Left lung (tissue), 10 donors: Measurements from ENCODE around the gene CLDN4. TPM values are rescaled to one million over a fixed set of nuclear protein-coding genes. Genes with fewer than 3 reads are reported as not detected.

Experiments used
- ATAC-seq: fragments of 200-7000 bp; cut with Tn5 transposase; one replicate; pipeline ENCODE4 v1.9.1; 2020; ENCODE audit warnings: moderate library complexity
- DNase-seq, 4 donors: peaks; one replicate each; pipeline ENCODE4 v3.0.0-alpha.2; 2013 to 2020
- H3K27ac ChIP-seq, 2 donors: fragments of 200-600 bp; sonication (generic) in 1 of 2; one replicate each; pipeline versions ENCODE4 v1.5.0 to v1.8.0; 2020 to 2021
- H3K27me3 ChIP-seq, 2 donors: fragments of 200-600 bp; sonication (generic) in 1 of 2; one replicate each; pipeline versions ENCODE4 v1.5.0 to v1.8.0; 2020 to 2021
- H3K36me3 ChIP-seq, 2 donors: fragments of 200-600 bp; sonication (generic) in 1 of 2; one replicate each; pipeline versions ENCODE4 v1.5.0 to v1.8.0; 2020 to 2021
- H3K4me1 ChIP-seq, 2 donors: fragments of 200-600 bp; one replicate each; pipeline ENCODE4 v1.8.0; 2021
- H3K4me3 ChIP-seq, 2 donors: fragments of 200-600 bp; sonication (generic) in 1 of 2; one replicate each; pipeline versions ENCODE4 v1.5.0 to v1.8.0; 2020 to 2021; ENCODE audit warnings: mild to moderate bottlenecking in 1 of 2
- H3K9me3 ChIP-seq, 2 donors: fragments of 200-600 bp; sonication (generic) in 1 of 2; one replicate each; pipeline versions ENCODE4 v1.5.0 to v1.8.0; 2020 to 2021
- intact Hi-C, 2 donors: fragments of 100-400 bp; cut with DNase I; formaldehyde crosslinking; loops; one replicate each; pipeline versions ENCODE4 v1.11.2 to v1.14.2; 2022
- polyA plus RNA-seq, 6 donors: library from polyadenylated mRNA; unstranded; fragments of 120-200 nt; gene quantifications; one replicate each; pipeline ENCODE4 v1.2.1, GENCODE V29; 2013; ENCODE audit not compliant: insufficient read length in 6 of 6
- total RNA-seq, 2 donors: library from RNA; stranded (reverse); fragmentation: NEBNext Ultra II Directional; extraction: Animal tissue kit (Norgen Biotek cat#: 25700); gene quantifications; one replicate each; pipeline ENCODE4 v1.2.1, GENCODE V29; 2021
- TF ChIP-seq, protein P1 (sequence below), 2 donors: fragments of 200-600 bp; sonication (generic) in 1 of 2; IDR thresholded peaks; one replicate each; pipeline versions ENCODE4 v1.5.0 to v1.8.0; 2021; ENCODE audit warnings: antibody characterized with exemption in 2 of 2
- donor health status: DM: no; HTN: yes; CAD: no.
- donor health status: DM: no; HTN: no; CAD: no.

The CLDN4 gene
- total and polyA plus RNA-seq, 8 donors = 67.1 to 219 (median 87.9) TPM

DNA sequence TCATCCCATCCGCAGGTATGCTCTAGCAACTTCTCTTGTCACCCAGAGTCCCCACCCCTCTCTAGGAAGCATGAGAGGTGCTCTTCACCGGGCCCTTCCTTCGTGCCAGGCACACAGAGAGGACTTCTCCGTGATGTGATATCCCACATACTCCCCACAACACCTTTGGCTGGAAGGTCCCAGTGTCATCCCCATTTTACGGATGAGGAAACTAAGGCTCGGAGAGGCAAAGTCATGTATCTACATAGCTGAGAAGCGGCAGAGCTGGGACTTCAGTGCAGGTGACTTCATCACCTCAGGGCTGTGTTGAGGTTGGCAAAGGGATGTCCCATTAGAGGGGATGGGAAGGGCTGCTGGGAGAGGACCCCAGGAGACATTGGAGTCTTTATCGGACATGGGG lies 45.6 kb downstream of the CLDN4 start:
- DNase-seq (no peak), ATAC-seq (no peak)
- Histone ChIP-seq H3K27me3 (peaks cover 0 to 14% of the 10 kb centered on the region in 2 donors), H3K9me3 (no peaks in the 10 kb centered on the region), H3K36me3 (no peaks in the 10 kb centered on the region), H3K4me3 (no peak overlapping the region), H3K27ac (no peak overlapping the region), H3K4me1 (peaks cover 11 to 15% of the 10 kb centered on the region in 2 donors)
- intact Hi-C loops = no loop called here
- TF ChIP-seq, protein P1, sequence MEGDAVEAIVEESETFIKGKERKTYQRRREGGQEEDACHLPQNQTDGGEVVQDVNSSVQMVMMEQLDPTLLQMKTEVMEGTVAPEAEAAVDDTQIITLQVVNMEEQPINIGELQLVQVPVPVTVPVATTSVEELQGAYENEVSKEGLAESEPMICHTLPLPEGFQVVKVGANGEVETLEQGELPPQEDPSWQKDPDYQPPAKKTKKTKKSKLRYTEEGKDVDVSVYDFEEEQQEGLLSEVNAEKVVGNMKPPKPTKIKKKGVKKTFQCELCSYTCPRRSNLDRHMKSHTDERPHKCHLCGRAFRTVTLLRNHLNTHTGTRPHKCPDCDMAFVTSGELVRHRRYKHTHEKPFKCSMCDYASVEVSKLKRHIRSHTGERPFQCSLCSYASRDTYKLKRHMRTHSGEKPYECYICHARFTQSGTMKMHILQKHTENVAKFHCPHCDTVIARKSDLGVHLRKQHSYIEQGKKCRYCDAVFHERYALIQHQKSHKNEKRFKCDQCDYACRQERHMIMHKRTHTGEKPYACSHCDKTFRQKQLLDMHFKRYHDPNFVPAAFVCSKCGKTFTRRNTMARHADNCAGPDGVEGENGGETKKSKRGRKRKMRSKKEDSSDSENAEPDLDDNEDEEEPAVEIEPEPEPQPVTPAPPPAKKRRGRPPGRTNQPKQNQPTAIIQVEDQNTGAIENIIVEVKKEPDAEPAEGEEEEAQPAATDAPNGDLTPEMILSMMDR (IDR thresholded peaks at IDR 0.05) = no peak

- no peak for DNase-seq
- no peak overlapping the region for H3K4me3 ChIP-seq
- H3K27ac ChIP-seq = no peak overlapping the region
- intact Hi-C loops = no loop called here
- H3K4me1 ChIP-seq = peaks cover 11 to 15% of the 10 kb centered on the region in 2 donors
- H3K36me3 ChIP-seq = no peaks in the 10 kb centered on the region
- peaks cover 0 to 14% of the 10 kb centered on the region in 2 donors for H3K27me3 ChIP-seq
- no peak for ATAC-seq
- H3K9me3 ChIP-seq = no peaks in the 10 kb centered on the region
- TF ChIP-seq, protein P1 (IDR thresholded peaks at IDR 0.05) = no peak
Measured at GRCh38 chr7:73876973-73877372, 46.2 kb downstream of the CLDN4 start.

DNA sequence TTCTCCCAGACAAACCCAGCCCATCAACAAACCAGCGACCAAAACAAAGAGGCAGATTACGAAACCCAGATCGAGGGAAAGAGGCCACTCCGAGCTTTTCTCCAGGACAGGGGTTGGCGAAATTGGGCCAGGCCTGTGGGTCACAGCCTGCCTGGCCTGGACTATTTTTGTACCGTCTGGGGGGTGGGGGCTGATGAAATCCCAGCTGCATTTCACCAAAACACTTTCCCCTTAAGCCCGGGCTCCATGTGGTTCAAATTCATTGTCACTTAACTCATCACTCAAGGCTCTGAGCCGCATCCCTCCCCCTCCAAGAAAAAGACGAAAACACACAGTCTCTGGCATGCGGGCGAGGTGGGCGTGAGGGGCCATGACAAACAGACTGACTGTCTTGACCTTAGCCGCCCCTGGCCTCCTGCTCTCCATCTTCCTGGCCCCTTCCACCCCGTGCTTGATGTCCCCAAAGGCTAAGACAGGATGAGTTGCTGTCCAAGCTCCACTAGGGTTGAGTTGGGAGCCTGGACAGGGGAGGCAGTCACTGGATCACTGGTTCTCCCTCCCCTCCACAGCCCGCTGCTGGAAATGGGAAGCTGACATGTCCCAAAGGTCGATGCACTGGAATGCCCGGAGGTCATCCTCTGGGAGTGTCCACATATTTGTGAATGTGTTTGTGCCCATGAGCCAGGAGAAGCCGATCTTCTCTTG lies 49.3 kb downstream of the CLDN4 start:
- Histone ChIP-seq H3K4me3 (no peak overlapping the region), H3K4me1 (peaks cover 11 to 15% of the 10 kb centered on the region in 2 donors), H3K9me3 (no peaks in the 10 kb centered on the region), H3K27ac (peak overlapping the region; percentile 39 to 63), H3K36me3 (no peaks in the 10 kb centered on the region), H3K27me3 (peaks cover 0 to 14% of the 10 kb centered on the region in 2 donors)
- DNase-seq = peak in 2 of 4 donors; percentile 78 to 83
- TF ChIP-seq, protein P1 (IDR thresholded peaks at IDR 0.05) = no peak
- intact Hi-C loops = no loop called here
- peak; percentile 61 for ATAC-seq

GRCh38 chr7:73880755-73881328 lies 50.0 kb downstream of the CLDN4 start:
- no peaks in the 10 kb centered on the region for H3K36me3 ChIP-seq
- intact Hi-C loops = no loop called here
- no peak for DNase-seq
- H3K9me3 ChIP-seq = no peaks in the 10 kb centered on the region
- ATAC-seq = no peak
- H3K27me3 ChIP-seq = peaks cover 0 to 17% of the 10 kb centered on the region in 2 donors
- TF ChIP-seq, protein P1 (IDR thresholded peaks at IDR 0.05) = no peak
- peaks cover 14 to 15% of the 10 kb centered on the region in 2 donors for H3K4me1 ChIP-seq
- H3K4me3 ChIP-seq = no peak overlapping the region
- peak overlapping the region; percentile 39 to 63 for H3K27ac ChIP-seq

- Histone ChIP-seq H3K36me3 (no peaks in the 10 kb centered on the region), H3K27me3 (peaks cover 0 to 23% of the 10 kb centered on the region in 2 donors), H3K9me3 (no peaks in the 10 kb centered on the region), H3K4me1 (peaks cover 18 to 21% of the 10 kb centered on the region in 2 donors), H3K27ac (peak overlapping the region; percentile 39 to 63), H3K4me3 (no peak overlapping the region)
- ATAC-seq (no peak), DNase-seq (peak in 1 of 4 donors; percentile 18)
- intact Hi-C loops = no loop called here
- TF ChIP-seq, protein P1 (IDR thresholded peaks at IDR 0.05) = no peak
Measured at GRCh38 chr7:73881352-73882046, 50.7 kb downstream of the CLDN4 start.
